H9 (cell line): ENCODE results near the gene NFATC1. TPM values are rescaled to one million over a fixed set of nuclear protein-coding genes. Genes with fewer than 3 reads are reported as not detected.
A peak's percentile ranks its signal among the peaks of the same experiment; 100 is the strongest.

Experiments
- DNase-seq: peaks from one replicate; pipeline ENCODE4 v3.0.0-alpha.2; 2017
- H2AFZ ChIP-seq: one replicate; pipeline ENCODE4 v1.6.1; 2013; ENCODE audit warnings: mild to moderate bottlenecking, low read length, control low read depth, moderate library complexity
- H2AK5ac ChIP-seq: 2 replicates; pipeline ENCODE4 v1.6.1; 2013; ENCODE audit warnings: low read length, control low read depth, mixed read lengths; ENCODE audit not compliant: insufficient read length
- H2BK120ac ChIP-seq: one replicate; pipeline ENCODE4 v1.6.1; 2013; ENCODE audit warnings: low read depth, mild to moderate bottlenecking, low read length, control low read depth, inconsistent platforms; ENCODE audit not compliant: poor library complexity, severe bottlenecking
- H2BK12ac ChIP-seq: 2 replicates; pipeline ENCODE4 v1.6.1; 2013; ENCODE audit warnings: low read length, control low read depth, mixed read lengths, low read depth; ENCODE audit not compliant: insufficient read length
- H2BK15ac ChIP-seq: 2 replicates; pipeline ENCODE4 v1.6.1; 2013; ENCODE audit warnings: low read depth, low read length, control low read depth
- H2BK20ac ChIP-seq: one replicate; pipeline ENCODE4 v1.6.1; 2013; ENCODE audit warnings: low read depth, mild to moderate bottlenecking, low read length, control low read depth, inconsistent platforms; ENCODE audit not compliant: poor library complexity, severe bottlenecking
- H2BK5ac ChIP-seq: 2 replicates; pipeline ENCODE4 v1.6.1; 2013; ENCODE audit warnings: low read length, control low read depth, mixed read lengths; ENCODE audit not compliant: insufficient read length
- H3K14ac ChIP-seq: 2 replicates; pipeline ENCODE4 v1.6.1; 2013; ENCODE audit warnings: low read length, control low read depth; ENCODE audit not compliant: insufficient read depth
- H3K18ac ChIP-seq: 2 replicates; pipeline ENCODE4 v1.6.1; 2013; ENCODE audit warnings: low read depth, mild to moderate bottlenecking, mixed read lengths, low read length, control low read depth; ENCODE audit not compliant: insufficient read length
- H3K23ac ChIP-seq: 2 replicates; pipeline ENCODE4 v1.6.1; 2013; ENCODE audit warnings: low read length, control low read depth, mixed read lengths, low read depth; ENCODE audit not compliant: insufficient read length
- H3K23me2 ChIP-seq: 2 replicates; pipeline ENCODE4 v1.6.1; 2013; ENCODE audit warnings: low read depth, mild to moderate bottlenecking, mixed read lengths, low read length, control low read depth; ENCODE audit not compliant: insufficient read length, poor library complexity, severe bottlenecking
- H3K27ac ChIP-seq: 2 replicates; pipeline ENCODE4 v1.5.1; 2013; ENCODE audit warnings: low read length, control low read depth, mixed read lengths, low read depth; ENCODE audit not compliant: insufficient read length
- H3K27me3 ChIP-seq: 2 replicates; pipeline ENCODE4 v1.6.1; 2013; ENCODE audit warnings: low read length, control low read depth, inconsistent platforms; ENCODE audit not compliant: insufficient read depth
- H3K4ac ChIP-seq: 2 replicates; pipeline ENCODE4 v1.6.1; 2013; ENCODE audit warnings: low read depth, mild to moderate bottlenecking, control low read depth, inconsistent platforms, low read length, moderate library complexity
- H3K4me1 ChIP-seq: 2 replicates; pipeline ENCODE4 v1.6.1; 2013; ENCODE audit warnings: low read length, control low read depth, inconsistent platforms; ENCODE audit not compliant: insufficient read depth
- H3K4me2 ChIP-seq: 2 replicates; pipeline ENCODE4 v1.6.1; 2013; ENCODE audit warnings: low read length, control low read depth, mixed read lengths; ENCODE audit not compliant: insufficient read length, insufficient read depth
- H3K56ac ChIP-seq: 2 replicates; pipeline ENCODE4 v1.6.1; 2013; ENCODE audit warnings: low read depth, mild to moderate bottlenecking, mixed read lengths, low read length, control low read depth; ENCODE audit not compliant: insufficient read length
- H3K79me1 ChIP-seq: 2 replicates; pipeline ENCODE4 v1.6.1; 2013; ENCODE audit warnings: low read depth, mild to moderate bottlenecking, moderate library complexity, low read length, control low read depth, inconsistent platforms; ENCODE audit not compliant: insufficient read depth, poor library complexity, severe bottlenecking
- H3K79me2 ChIP-seq: 2 replicates; pipeline ENCODE4 v1.6.1; 2013; ENCODE audit warnings: low read length, control low read depth, inconsistent platforms; ENCODE audit not compliant: insufficient read depth
- H3K9ac ChIP-seq: 2 replicates; pipeline ENCODE4 v1.6.1; 2013; ENCODE audit warnings: low read length, control low read depth, mixed read lengths; ENCODE audit not compliant: insufficient read length; ENCODE audit errors: extremely low read depth
- H3K9me3 ChIP-seq: one replicate; pipeline ENCODE4 v1.6.1; 2013; ENCODE audit warnings: low read depth, low read length, inconsistent platforms; ENCODE audit not compliant: control insufficient read depth
- H3T11ph ChIP-seq: one replicate; pipeline ENCODE4 v1.6.1; 2013; ENCODE audit warnings: mild to moderate bottlenecking, low read length, control low read depth, inconsistent platforms
- H4K20me1 ChIP-seq: one replicate; pipeline ENCODE4 v1.6.1; 2013; ENCODE audit not compliant: control insufficient read depth, insufficient read length, insufficient read depth
- H4K5ac ChIP-seq: 2 replicates; pipeline ENCODE4 v1.6.1; 2013; ENCODE audit warnings: low read depth, mild to moderate bottlenecking, mixed read lengths, low read length, control low read depth; ENCODE audit not compliant: insufficient read length
- H4K8ac ChIP-seq: replicated peaks from 2 replicates; pipeline ENCODE4 v1.6.1; 2013; ENCODE audit warnings: low read length, control low read depth, mixed read lengths, low read depth; ENCODE audit not compliant: insufficient read length
- H4K91ac ChIP-seq: 2 replicates; pipeline ENCODE4 v1.6.1; 2013; ENCODE audit warnings: low read depth, mild to moderate bottlenecking, moderate library complexity, mixed read lengths, low read length, control low read depth; ENCODE audit not compliant: insufficient read length
- H3K27ac Mint-ChIP-seq, 3 experiments: 2 replicates in 2 of 3; 3 replicates in 1 of 3; pipeline ENCODE4 v1.8.0; 2020 to 2021; ENCODE audit warnings: mixed read lengths in 3 of 3, mild to moderate bottlenecking in 1 of 3, moderate library complexity in 1 of 3
- H3K27me3 Mint-ChIP-seq: 2 replicates; pipeline ENCODE4 v1.8.0; 2021; ENCODE audit warnings: low read depth, mild to moderate bottlenecking, moderate library complexity, mixed read lengths
- H3K36me3 Mint-ChIP-seq, 3 experiments: 2 replicates in 2 of 3; 3 replicates in 1 of 3; pipeline ENCODE4 v1.8.0; 2020 to 2021; ENCODE audit warnings: low read depth in 3 of 3, mixed read lengths in 3 of 3; ENCODE audit not compliant: insufficient read depth in 1 of 3
- H3K4me1 Mint-ChIP-seq, 2 experiments: 2 replicates each; pipeline ENCODE4 v1.8.0; 2020; ENCODE audit warnings: mixed read lengths in 2 of 2
- H3K4me3 Mint-ChIP-seq, 2 experiments: 2 replicates in 1 of 2; 3 replicates in 1 of 2; pipeline ENCODE4 v1.8.0; 2020 to 2021; ENCODE audit warnings: mild to moderate bottlenecking in 2 of 2, mixed read lengths in 2 of 2, moderate library complexity in 1 of 2
- H3K9me3 Mint-ChIP-seq, 2 experiments: 2 replicates in 1 of 2; 3 replicates in 1 of 2; pipeline ENCODE4 v1.8.0; 2020; ENCODE audit warnings: mild to moderate bottlenecking in 2 of 2, mixed read lengths in 2 of 2, moderate library complexity in 1 of 2
- CTCF ChIP-seq: fragments of 200-600 bp; sonication (generic); conservative IDR thresholded peaks from 3 replicates; pipeline ENCODE4 v1.8.0; 2021; ENCODE audit warnings: antibody characterized with exemption, mild to moderate bottlenecking
- WGBS: extraction: QIAGEN DNeasy Blood & Tissue Kit; methylation state at CpG from one replicate; pipeline ENCODE4 v1.1.7; 2013; ENCODE audit warnings: missing lambda C conversion rate, low lambda C conversion rate, mixed read lengths; ENCODE audit not compliant: insufficient read length; ENCODE audit errors: extremely low coverage; 5-methylcytosine and 5-hydroxymethylcytosine counted together
- total RNA-seq: library from RNA; stranded (reverse); gene quantifications from 2 replicates; pipeline ENCODE4 v1.2.1, GENCODE V29; 2021

Gene NFATC1
- total RNA-seq, 1 experiment from 2014 or later = 5.5 TPM

- no peak overlapping the region for H3K18ac ChIP-seq
- H2AK5ac ChIP-seq = no peak overlapping the region
- H3K27me3 ChIP-seq = no peaks in the 10 kb centered on the region
- no peak overlapping the region for H4K8ac ChIP-seq
- H2BK15ac ChIP-seq = no peak overlapping the region
- no peak for TF ChIP-seq CTCF
- H3K27ac Mint-ChIP-seq = peak overlapping the region in 1 of 3 experiments; percentile 62; a peak in 1 of 7 replicates
- no peaks in the 10 kb centered on the region for H3K79me2 ChIP-seq
- peaks cover 4 to 23% of the 10 kb centered on the region in 2 experiments for H3K4me1 Mint-ChIP-seq
- H2BK5ac ChIP-seq = no peak overlapping the region
- no peak overlapping the region for H3K14ac ChIP-seq
- no peak overlapping the region for H2BK12ac ChIP-seq
- peaks cover 2% of the 10 kb centered on the region; the same call in 1 of the 2 replicates for H3K27me3 Mint-ChIP-seq
- no peak overlapping the region for H2BK20ac ChIP-seq
- H2BK120ac ChIP-seq = no peak overlapping the region
- WGBS = no CpG with 5 or more reads among the region's 30 CpGs
- no peaks in the 10 kb centered on the region for H3K9me3 ChIP-seq
- no peak overlapping the region for H2AFZ ChIP-seq
- no peak overlapping the region for H3K4me2 ChIP-seq
- no peaks in the 10 kb centered on the region for H3K23me2 ChIP-seq
- no peak overlapping the region for H3T11ph ChIP-seq
- no peaks in the 10 kb centered on the region; a peak in 2 of 5 replicates for H3K9me3 Mint-ChIP-seq
- DNase-seq = no peak
- peaks cover 3 to 10% (median 10%) of the 10 kb centered on the region in 3 experiments; a peak in 5 of 7 replicates for H3K36me3 Mint-ChIP-seq
- H3K4me1 ChIP-seq = no peaks in the 10 kb centered on the region
- no peak overlapping the region for H4K5ac ChIP-seq
- no peak overlapping the region for H3K9ac ChIP-seq
- H3K79me1 ChIP-seq = no peaks in the 10 kb centered on the region
- H3K56ac ChIP-seq = no peak overlapping the region
- H4K91ac ChIP-seq = no peak overlapping the region
- no peaks in the 10 kb centered on the region for H4K20me1 ChIP-seq
- no peak overlapping the region for H3K27ac ChIP-seq
- no peak overlapping the region for H3K4ac ChIP-seq
- no peak overlapping the region for H3K4me3 Mint-ChIP-seq
- H3K23ac ChIP-seq = no peak overlapping the region
Observed at GRCh38 chr18:79424008-79424565, 28.4 kb downstream of the NFATC1 start.
